C4-2B (cell line): ENCODE measurements around the gene ERMN.
"Not testable (repeated sequence)": the region's sequence is repeated elsewhere in the genome, so short reads cannot be mapped to it uniquely, and the experiment has no call there.

Experiments
- H3K27ac ChIP-seq: fragments of 450-650 bp; 2 replicates; pipeline ENCODE4 v1.5.1; 2017
- CTCF ChIP-seq: fragments of 450-650 bp; conservative IDR thresholded peaks from 2 replicates; pipeline ENCODE4 v1.5.1; 2017; ENCODE audit warnings: mild to moderate bottlenecking
- ZFX ChIP-seq: fragments of 450-650 bp; IDR thresholded peaks from 2 replicates; pipeline ENCODE4 v1.6.1; 2017

Gene ERMN

GRCh38 chr2:157325786-157326185 is at the start of gene ERMN:
TSS of gene ERMN (minus strand) at chr2:157325824. CDS start at chr2:157325642, 182 bp downstream.
- no peak within 1 kb of the TSS for H3K27ac ChIP-seq
- no peak for TF ChIP-seq ZFX
- no peak for TF ChIP-seq CTCF

GRCh38 chr2:157375384-157375783 is 49.8 kb upstream of the ERMN start:
- TF ChIP-seq ZFX = no peak
- TF ChIP-seq CTCF = no peak
- H3K27ac ChIP-seq = no peak overlapping the region

- not testable (repeated sequence) for H3K27ac ChIP-seq
Observed at GRCh38 chr2:157368508-157368907, 42.9 kb upstream of the ERMN start.

- no peak overlapping the region for H3K27ac ChIP-seq
- TF ChIP-seq CTCF = no peak
- TF ChIP-seq ZFX = no peak
Observed at GRCh38 chr2:157367704-157368103, 42.1 kb upstream of the ERMN start.

GRCh38 chr2:157364257-157364974 is 38.8 kb upstream of the ERMN start:
- H3K27ac ChIP-seq = no peak overlapping the region
- TF ChIP-seq CTCF = no peak
- TF ChIP-seq ZFX = no peak

GRCh38 chr2:157363612-157364101 is 38.0 kb upstream of the ERMN start:
- no peak overlapping the region for H3K27ac ChIP-seq
- TF ChIP-seq ZFX = no peak
- TF ChIP-seq CTCF = no peak

- no peak overlapping the region for H3K27ac ChIP-seq
- TF ChIP-seq ZFX (no peak), CTCF (no peak)
Observed at GRCh38 chr2:157362627-157363026, 37.0 kb upstream of the ERMN start.

GRCh38 chr2:157361526-157361925 is 35.9 kb upstream of the ERMN start:
- no peak for TF ChIP-seq CTCF
- no peak for TF ChIP-seq ZFX
- no peak overlapping the region for H3K27ac ChIP-seq
